Esophagus muscularis mucosa (tissue), 4 donors: Measurements from ENCODE around the gene UBE2B.

Source experiments
- EP300 ChIP-seq: sonication (generic); formaldehyde crosslinking; IDR thresholded peaks from one replicate; pipeline ENCODE4 v1.6.1; 2017; ENCODE audit warnings: antibody characterized with exemption
- POLR2A ChIP-seq: fragments of 450-650 bp; IDR thresholded peaks from one replicate; pipeline ENCODE4 v1.6.1; 2017; ENCODE audit warnings: antibody characterized with exemption, moderate library complexity, mild to moderate bottlenecking, low read depth
- POLR2AphosphoS5 ChIP-seq, 2 donors: sonication (generic); formaldehyde crosslinking; IDR thresholded peaks; one replicate each; pipeline ENCODE4 v1.6.1; 2017; ENCODE audit warnings: antibody characterized with exemption in 2 of 2
- TF ChIP-seq, protein P1 (sequence below), 3 experiments: fragments of 200-600 bp in 2 of 3; fragments of 450-650 bp in 1 of 3; sonication (generic) in 2 of 3; IDR thresholded peaks; one replicate each; pipeline ENCODE4 v1.5.1; 2017 to 2019; ENCODE audit warnings: antibody characterized with exemption in 3 of 3, mild to moderate bottlenecking in 2 of 3, moderate library complexity in 1 of 3

DNA sequence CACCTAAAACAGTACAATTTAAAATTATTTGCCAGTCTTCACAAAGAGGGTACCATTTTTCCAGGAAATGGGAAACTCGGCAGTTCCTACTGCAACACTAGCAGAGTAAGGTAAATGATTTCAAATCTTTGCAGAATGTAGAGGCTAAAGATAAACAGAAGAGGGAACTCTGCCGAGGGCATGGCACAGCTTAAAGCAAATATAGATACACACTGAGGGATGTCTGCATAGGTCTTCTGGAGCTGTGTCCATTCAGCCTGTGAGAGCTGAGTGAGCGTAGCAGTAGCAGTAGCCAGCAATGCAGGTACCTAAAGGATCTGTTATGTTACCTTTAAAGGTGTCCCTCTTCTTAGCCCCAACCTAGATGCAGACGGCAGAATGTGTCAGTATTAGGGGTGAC, 21.9 kb upstream of the UBE2B start:
- TF ChIP-seq, protein P1, sequence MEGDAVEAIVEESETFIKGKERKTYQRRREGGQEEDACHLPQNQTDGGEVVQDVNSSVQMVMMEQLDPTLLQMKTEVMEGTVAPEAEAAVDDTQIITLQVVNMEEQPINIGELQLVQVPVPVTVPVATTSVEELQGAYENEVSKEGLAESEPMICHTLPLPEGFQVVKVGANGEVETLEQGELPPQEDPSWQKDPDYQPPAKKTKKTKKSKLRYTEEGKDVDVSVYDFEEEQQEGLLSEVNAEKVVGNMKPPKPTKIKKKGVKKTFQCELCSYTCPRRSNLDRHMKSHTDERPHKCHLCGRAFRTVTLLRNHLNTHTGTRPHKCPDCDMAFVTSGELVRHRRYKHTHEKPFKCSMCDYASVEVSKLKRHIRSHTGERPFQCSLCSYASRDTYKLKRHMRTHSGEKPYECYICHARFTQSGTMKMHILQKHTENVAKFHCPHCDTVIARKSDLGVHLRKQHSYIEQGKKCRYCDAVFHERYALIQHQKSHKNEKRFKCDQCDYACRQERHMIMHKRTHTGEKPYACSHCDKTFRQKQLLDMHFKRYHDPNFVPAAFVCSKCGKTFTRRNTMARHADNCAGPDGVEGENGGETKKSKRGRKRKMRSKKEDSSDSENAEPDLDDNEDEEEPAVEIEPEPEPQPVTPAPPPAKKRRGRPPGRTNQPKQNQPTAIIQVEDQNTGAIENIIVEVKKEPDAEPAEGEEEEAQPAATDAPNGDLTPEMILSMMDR (IDR thresholded peaks at IDR 0.05) = no peak
- TF ChIP-seq POLR2A (no peak), EP300 (no peak), POLR2AphosphoS5 (IDR thresholded peaks at IDR 0.05) (no peak)
